CD4-positive, alpha-beta T cell treated with Interleukin-15 for 1 hour (primary cell): Measurements from ENCODE around the gene SCN4A.

Experiments used
- DNase-seq: peaks from one replicate; pipeline ENCODE4 v3.0.0-alpha.2; 2020

Gene SCN4A

GRCh38 chr17:63954402-63955063 is 18.2 kb downstream of the SCN4A start:
- DNase-seq: peak; percentile 68

GRCh38 chr17:63950940-63951907 is 21.5 kb downstream of the SCN4A start:
- peak; percentile 56 for DNase-seq

DNA sequence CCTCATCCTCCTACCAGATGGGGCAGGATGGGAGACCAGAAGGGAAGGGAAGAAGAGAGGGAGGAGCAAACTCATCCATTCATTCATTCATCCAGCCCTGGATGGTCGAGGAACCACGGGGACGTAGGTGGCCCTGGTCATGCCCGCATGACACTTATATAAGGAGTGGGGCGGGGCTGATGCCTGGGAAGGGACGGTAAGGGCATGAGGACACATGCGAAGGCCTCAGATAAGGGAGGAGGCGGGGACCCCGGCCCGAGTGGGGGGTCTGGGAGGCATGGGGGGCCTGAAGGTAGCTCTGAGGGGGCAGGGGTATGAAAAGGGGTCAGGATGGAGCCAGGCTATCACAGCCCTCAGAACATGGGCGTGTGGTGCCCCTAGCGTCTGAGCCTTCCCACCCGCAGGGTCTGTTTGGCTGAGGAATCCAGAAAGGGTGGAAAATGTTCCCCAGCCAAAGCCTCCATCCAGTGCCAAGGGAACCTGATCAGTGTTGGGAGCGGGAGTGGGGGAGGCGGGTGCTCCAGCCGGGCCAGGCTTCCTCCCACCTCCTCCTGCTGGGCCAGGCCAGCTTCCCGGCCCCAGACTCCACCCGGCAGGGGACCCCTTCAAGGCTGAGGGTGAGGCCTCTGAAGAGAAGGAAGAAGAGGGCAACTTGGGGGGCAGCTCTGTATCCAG is 23.0 kb downstream of the SCN4A start:
- no peak for DNase-seq

DNA sequence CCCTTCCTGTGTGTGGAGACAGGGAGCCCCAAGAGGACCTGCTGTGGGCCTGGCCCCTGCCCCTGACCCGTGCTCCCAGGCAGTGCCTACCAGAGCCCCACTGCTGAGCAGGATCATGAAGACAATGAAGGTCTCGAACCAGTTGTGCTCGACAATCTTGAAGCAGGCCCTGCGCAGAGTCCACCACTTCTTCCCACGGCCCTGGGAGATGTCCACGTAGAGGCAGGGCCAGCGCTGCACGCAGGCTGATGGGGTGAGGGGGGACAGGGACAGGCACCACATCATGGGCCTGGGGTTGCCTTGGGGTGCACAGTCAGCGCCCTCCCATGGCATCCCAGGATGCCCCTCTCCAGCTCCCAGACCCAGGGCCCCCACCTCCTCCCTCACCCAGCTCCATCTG is 24.2 kb downstream of the SCN4A start:
- no peak for DNase-seq

GRCh38 chr17:63947711-63948330 is 24.9 kb downstream of the SCN4A start:
- no peak for DNase-seq

DNA sequence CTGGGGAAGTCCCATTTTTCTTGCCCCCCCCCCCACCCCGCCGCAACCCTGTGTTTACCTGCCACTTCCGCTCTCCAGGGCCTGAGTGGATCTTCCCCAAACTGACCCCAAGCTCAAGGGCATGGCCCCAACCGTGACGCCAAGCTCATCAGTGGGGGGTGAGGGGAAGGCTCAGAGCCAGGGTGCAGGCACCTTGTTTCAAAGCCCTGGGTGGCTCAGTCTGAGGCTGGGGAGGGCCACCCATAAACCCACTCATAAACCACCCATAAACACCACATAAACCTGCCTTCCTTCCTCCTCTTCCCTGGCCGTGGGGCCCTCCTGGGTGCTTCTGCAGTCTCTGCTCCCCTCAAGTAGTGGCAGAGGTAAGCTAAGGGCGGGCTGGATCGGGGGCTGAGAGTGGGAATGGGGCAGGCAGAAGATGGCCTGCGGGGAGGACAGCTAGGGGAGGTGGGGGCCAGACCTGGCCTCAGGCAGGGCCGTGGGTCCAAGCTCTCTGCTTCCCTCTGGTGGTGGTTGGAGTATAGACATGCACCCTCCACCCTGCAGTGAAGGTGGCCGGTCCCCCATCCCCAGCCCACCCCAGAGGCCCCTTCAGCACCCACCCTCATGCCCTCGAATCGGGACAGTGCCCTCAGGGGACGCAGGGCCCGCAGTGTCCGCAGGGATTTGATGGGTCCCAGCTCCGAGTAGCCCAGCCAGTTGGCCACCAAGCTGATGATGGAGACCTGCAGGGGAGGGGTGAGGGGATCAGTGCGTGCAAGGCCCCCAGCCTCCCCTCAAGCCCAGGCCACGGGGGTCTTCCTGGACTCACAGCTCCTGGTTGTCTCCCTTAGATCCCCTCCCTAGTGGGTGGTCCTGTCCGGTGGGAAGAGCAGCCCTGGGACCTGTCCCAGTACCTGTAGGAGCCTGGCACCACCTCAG is 26.0 kb downstream of the SCN4A start:
- DNase-seq: peak; percentile 63

GRCh38 chr17:63945784-63946439 is 26.8 kb downstream of the SCN4A start:
- DNase-seq: peak; percentile 21

GRCh38 chr17:63944736-63945499 is 27.8 kb downstream of the SCN4A start:
- no peak for DNase-seq

- no peak for DNase-seq
Observed at GRCh38 chr17:63943745-63944144, 29.0 kb downstream of the SCN4A start.

DNA sequence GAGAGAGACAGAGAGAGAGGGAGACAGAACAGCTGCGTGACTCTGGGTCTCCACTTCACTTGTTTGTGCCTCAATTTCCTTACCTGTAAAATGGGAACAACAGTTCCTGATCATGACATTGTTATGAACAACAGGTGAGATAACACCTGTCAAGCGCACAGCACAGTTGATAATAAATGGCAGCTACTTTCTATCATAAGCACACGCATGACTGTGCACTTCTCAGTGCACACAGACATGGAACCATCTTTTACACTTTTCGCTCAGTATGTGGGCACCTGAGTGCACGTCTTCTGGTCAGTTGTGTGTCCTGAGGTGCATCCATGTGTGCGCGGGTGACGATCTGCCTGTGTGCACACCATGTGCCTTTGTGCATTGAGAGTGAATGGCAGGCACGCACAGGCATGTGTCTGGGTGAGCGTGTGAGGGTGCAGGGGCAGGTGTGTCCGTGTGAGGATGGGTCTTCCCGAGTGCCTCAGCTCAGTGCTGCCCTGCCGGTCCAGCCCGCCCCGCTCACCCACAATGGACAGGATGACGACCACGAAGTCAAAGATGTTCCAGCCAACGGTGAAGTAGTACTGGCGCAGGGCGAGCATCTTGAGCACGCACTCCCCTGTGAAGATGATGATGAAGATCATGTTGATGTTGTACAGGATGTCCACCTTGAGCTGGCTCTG is 30.3 kb downstream of the SCN4A start:
- no peak for DNase-seq

- DNase-seq: no peak
Observed at GRCh38 chr17:63941751-63942150, 31.0 kb downstream of the SCN4A start.

- no peak for DNase-seq
Observed at GRCh38 chr17:63941162-63941561, 31.6 kb downstream of the SCN4A start.

DNA sequence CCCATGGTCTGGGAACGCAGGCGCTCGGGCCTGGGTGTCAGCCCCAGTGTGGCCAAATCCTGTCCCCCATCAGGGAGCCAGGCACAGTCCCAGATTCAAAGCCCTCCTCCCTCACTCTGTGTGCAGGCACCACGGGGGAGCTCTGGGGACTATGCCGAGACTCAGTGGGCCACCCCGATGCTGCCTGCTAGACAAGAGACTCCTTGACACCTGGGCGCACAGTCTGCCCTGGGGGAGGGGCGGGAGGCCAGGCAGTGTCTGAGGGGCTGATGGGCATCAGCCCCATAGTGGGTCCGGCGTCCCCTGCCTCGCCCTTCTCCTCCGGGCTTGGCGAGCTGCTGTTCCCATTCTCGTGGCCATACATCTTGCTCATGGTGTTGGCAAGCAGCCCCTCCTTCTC is 32.1 kb downstream of the SCN4A start:
- DNase-seq: no peak

GRCh38 chr17:63939884-63940283 is 32.8 kb downstream of the SCN4A start:
- no peak for DNase-seq

DNA sequence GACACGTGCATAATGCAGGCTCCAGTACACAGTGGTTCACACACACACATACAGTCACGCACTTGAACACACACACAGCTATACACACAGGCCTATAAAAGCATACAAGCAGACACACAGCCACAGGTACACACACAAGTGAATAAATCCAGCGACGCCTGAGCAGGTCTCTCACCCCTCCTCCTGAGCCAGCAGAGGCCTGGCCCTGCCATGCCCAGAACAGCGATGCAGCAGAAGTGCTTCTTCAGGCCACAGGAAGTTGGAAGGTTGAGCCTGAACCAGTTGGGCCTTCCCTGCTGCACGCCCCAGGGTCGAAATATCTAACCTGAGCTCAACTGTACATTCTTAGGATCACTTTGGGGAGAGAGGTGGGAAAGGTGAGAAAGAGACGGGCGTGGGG is 33.3 kb downstream of the SCN4A start:
- DNase-seq: no peak

GRCh38 chr17:63937920-63938319 is 34.8 kb downstream of the SCN4A start:
- no peak for DNase-seq

DNA sequence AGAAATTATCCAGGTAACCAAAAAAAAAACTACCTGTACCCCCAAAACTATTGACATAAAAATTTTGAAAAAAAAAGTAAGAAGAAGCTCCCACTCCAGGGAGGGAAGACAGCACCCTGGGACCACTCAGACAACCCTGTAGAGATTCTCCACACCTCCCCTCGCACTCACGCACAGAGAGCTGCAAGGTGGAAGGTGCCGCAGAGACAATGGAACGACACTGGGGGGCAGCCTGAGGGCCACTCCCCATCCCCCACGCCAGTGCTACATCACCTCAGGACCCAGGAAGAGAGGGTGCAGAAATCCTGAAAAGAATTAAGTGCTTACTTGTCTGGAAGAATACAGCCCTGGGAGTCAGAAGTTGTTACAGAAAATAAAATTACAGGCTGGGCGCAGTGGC is 35.4 kb downstream of the SCN4A start:
- DNase-seq: no peak

DNA sequence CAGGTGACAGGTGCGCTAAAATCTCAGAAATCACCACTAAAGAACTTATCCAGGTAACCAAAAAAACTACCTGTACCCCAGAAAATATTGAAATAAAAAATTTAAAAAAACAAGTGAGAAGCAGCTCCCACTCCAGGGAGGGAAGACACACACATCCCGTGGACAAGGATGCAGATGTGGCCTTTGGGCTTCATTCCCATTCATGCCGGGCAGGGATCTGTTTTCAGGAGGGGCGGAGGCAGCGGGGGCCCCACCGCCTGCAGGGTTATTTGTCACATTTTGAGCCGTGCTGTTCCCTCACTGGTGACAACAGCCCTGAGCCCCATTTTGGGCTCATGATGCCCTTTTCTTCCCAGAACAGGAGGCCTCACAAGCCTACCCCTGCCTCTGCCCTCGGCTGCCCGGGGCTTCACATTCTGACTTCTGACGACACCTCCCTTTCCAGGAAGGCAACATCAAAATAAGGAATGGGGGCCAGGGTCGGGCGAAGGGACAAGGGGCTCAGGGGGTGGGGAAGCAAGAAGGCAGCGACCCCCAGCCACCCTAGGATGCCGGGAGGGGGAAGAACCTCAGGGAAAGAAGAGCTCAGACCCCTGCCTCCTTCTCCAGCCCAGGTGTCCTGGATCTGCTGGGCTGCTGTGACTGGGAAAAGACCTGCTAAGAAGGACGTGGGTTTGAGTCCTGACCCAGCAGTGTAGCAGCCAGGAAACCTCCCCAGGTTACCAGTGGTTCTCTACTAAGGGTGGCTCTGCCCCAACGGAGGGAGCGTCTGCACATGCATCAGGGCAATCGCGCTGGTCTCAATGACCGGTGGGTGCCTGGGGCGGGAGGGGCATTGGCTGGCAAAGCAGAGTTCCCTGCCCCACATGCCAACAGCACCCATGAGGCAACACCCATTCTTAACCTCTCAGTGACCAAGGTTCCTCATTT is 38.3 kb downstream of the SCN4A start:
- no peak for DNase-seq

DNA sequence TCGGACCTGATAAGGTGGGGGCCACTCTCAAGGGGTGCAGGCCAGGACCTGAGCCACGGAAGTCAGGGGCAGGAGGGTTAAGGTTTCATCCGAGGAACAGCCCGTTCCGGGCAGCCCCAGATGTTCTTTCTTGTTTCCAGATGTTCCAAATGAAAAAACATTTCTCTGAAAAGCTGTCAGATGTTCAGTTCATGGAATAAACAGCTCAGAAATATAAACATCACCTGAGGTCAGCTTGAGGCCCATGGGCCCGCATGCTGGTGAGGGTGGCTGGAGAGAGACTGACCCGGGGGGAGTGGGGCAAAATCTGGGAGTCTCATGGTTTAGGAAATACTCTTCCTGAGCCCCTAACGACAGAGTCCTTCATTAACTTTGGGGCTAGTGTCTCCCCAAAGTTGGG is 39.1 kb downstream of the SCN4A start:
- DNase-seq: no peak
